ENCODE results near the gene ATP5PF.
"Not testable (repeated sequence)": the region's sequence is repeated elsewhere in the genome, so short reads cannot be mapped to it uniquely, and the experiment has no call there.

ATP5PF gene, protein sequence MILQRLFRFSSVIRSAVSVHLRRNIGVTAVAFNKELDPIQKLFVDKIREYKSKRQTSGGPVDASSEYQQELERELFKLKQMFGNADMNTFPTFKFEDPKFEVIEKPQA

GRCh38 chr21:25734904-25735645, at the start of gene ATP5PF, which contains the start of gene GABPA:
ATP5PF (minus strand) TSS chr21:25734904; CDS start chr21:25729794, 5,110 bp downstream.
GABPA (plus strand) TSS chr21:25734972; CDS start chr21:25741599, 6,627 bp downstream.
- peak; percentile 96 for DNase-seq (ENCODE audit: low read depth in 2 of 2)

- DNase-seq (ENCODE audit: low read depth in 2 of 2): not testable (repeated sequence)
Observed at GRCh38 chr21:25778126-25778875, 43.6 kb upstream of the ATP5PF start.

DNA sequence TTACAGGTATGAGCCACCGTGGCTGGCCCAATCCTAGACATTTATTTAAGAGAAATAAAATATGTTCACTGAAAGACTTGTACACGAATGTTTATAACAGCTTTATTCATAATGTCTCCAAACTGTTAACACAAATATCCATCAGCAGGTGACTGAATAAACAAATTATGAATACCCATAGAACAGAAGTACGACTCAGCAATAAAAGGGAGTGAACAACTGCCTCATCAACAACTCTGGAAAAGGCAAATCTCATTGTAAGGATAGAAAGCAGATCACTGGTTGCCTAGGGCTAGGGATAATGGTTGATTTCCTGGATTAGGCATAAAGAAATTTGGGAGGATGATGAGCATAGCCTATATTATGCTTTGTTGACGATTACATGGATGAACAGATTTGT, 41.7 kb upstream of the ATP5PF start:
- no peak for DNase-seq (ENCODE audit: low read depth in 2 of 2)

- DNase-seq (ENCODE audit: low read depth in 2 of 2): no peak
Observed at GRCh38 chr21:25772686-25773085, 38.0 kb upstream of the ATP5PF start.

- DNase-seq (ENCODE audit: low read depth in 2 of 2): no peak
Observed at GRCh38 chr21:25767921-25768320, 33.2 kb upstream of the ATP5PF start.

DNA sequence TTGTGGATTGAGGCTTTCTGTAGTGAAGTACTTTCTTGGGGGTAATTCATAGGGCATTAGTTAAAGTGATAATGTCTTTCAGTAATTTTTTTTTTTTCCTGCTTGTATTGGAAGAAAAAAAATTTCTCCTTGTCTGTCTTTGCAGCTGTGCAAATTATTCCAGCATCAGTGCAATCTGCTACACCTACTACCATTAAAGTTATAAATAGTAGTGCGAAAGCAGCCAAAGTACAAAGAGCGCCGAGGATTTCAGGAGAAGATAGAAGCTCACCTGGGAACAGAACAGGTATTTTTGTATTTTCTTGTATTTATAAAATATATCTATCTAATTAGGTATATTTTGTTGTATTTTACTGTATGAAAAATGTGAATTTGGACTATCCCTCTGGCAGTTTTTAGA, 29.4 kb upstream of the ATP5PF start:
- DNase-seq (ENCODE audit: low read depth in 2 of 2): no peak

GRCh38 chr21:25760677-25761076, 26.0 kb upstream of the ATP5PF start:
- no peak for DNase-seq (ENCODE audit: low read depth in 2 of 2)

DNA sequence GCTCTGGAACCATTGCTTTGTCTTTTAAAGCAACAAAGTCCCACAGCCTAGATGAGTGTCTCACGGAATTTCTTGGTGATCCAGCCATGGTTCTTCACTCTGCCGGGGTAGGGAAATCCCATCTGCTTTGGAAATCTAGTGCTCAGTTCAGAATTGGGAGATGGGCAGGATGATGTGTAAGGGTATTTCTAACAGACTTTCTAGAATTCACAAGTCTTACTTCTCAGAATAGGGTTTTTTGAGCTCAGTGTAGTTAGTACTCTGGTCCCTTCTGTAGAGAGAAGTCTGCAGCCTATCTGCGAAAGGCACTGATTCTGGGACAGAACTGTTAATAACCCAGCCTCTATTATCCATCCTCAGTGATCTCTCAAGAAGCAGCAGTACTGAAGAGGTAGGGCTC, 25.4 kb upstream of the ATP5PF start:
- DNase-seq (ENCODE audit: low read depth in 2 of 2): no peak

DNA sequence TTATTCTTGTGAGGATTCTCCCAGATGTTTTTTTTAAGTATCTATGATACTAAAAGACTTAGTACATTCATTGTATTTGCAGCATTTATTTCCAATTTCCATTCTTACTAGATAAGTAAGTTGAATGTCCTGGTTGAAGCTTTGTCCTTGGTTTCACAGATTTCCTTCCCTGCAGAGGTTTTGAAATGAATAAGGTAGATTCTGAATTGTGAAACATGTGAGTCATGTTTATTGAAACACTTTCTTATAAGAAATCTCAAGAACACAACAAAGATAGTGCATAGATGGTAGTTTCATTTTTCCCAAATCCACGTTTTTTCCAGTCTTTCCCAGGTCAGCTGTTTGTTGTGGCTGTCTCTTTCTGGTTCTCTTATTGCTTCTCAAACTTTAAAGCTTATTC, 24.9 kb upstream of the ATP5PF start:
- no peak for DNase-seq (ENCODE audit: low read depth in 2 of 2)

DNA sequence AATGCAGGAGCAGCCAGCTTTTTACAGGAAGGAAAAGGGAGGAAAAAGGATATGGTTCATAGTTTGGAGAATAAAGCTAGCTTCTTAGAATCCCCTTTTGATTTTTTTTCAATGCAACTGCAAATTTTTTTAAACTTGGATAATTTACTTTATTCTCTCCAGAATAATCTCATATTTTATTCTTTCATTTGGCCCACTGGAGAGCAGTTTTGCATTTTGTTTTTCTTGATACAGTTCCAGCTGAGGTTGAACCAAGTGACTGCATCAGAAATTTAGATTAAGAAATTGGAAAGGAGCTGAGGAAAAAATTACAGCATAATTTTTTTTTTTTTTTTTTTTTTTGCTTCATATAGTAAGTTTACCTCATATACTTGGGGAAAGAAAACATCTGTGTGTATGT, 22.8 kb upstream of the ATP5PF start:
- no peak for DNase-seq (ENCODE audit: low read depth in 2 of 2)

DNA sequence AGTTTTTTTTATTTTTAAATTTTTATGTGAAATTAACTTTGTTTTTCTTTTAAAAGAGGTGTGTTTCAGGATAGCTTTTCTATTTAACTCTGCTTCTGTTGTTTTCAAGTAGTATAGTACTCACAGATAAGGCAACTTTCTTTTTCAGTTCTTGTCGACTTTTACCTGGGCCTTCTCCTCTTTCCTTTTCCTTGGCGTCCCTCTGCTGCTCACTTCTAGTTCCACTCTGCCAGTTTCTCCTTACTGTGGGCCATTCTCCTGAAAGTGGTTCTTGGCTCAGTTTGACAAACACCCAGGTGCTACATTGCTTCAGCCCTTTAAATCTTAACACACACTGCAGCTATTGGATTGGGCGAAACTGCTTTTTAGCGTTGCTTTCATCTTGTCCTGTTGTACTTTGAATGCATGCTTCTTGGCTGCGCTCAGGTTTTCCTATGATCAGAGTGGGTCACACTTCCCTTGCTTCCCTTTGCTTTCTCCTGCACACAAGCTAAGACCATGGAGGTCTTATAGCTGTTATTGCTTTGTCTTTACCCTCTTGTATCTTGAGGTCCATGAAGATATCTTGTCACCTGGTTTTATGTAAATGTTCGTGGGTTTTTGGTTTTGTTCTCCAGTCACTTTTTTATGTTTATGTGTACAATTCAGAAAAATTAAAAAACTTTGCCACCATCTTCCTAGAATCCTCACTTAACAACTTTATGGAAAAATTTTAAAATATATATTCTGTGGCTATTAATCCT, 21.7 kb upstream of the ATP5PF start:
- no peak for DNase-seq (ENCODE audit: low read depth in 2 of 2)

DNA sequence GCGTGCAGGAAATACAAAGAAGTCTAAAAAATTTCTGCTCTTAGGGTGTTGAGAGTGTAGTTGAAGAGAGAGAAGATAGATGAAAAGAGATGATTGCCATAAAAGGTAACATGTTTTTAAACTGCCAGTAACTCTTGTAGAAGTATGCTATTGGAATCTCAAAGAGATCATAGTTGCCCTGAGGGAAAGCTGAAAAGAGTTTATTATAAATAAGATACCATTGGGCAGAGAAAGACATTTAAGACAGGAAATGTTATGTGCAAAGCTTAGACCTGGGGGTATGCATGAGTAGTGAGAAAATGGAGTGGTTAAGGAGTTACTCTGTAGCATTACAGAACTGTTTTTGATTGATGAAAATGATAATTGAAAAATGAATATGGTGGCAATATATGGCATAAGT, 17.7 kb upstream of the ATP5PF start:
- DNase-seq (ENCODE audit: low read depth in 2 of 2): no peak

DNA sequence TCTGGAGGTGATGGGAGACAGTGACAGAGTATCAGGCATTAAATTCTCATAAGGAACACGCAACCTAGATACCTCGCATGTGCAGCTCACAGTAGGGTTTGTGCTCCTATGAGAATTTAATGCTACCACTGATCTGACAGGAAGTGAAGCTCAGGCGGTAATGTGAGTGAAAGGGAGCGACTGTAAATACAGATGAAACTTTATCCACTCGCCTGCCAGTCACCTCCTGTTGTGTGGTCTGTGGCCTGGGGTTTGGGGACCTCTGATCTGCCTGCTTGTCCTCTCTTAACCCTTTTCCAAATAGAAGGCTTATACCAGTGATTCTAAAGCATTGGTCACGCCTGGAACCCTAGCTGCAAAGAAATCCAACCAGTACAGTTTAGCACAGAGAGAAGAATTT, 15.4 kb upstream of the ATP5PF start:
- DNase-seq (ENCODE audit: low read depth in 2 of 2): no peak

DNA sequence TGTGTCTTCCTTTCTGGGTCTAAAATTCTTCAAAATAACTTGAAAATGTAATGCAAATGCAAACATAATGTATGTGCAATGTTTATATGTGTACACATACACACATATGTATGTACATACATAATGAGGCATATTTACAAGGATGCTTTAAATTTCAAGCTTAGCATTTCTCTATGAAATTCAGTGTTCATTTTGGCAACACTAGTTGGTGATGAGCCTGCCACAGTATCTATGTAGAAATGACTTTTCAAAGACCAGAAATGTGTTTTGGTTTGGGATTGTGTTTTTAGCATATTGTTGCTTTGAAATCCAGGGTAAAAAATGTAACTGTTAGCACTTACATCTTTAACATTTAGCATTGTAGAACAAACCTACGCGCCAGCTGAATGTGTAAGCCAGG, 10.2 kb upstream of the ATP5PF start:
- no peak for DNase-seq (ENCODE audit: low read depth in 2 of 2)

DNA sequence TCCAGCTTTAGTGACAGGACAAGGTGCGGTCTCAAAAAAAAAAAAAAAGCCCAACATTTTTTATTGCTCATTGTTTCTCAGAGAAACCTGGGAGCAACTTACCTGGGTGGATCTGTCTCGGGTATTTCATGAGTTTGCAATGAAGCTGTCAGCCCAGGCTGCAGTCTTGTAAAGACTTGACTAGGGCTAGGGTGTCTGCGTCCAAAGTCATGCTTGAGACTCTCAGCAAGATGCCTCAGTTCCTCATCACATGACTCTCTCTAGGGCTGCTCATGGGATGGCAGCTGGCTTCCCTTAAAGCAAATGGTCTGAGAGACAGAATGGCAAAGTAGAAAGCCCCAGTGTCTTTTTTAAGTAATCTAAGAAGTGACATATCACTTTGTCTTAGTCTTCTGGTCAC, 8.2 kb upstream of the ATP5PF start:
- DNase-seq (ENCODE audit: low read depth in 2 of 2): no peak

DNA sequence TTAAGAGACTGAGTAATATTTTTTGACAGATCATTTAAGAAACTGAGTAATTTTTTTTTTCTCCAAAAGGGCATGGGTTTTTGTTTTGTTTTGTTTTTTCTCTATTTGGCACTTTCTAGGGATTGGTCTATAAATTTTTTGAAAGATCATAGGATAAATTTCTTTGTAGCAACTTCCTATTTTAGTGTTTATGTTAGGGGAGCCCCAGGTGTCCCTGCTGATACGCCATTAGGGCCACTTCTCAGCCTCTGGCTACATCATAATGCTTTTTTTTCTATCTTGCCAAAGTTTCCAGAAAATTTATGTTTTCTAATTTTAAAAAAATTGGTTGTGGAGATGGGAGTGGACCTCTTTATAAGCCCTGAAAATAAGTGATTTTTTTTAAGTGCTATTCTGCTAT, 2.7 kb upstream of the ATP5PF start:
- no peak for DNase-seq (ENCODE audit: low read depth in 2 of 2)

DNA sequence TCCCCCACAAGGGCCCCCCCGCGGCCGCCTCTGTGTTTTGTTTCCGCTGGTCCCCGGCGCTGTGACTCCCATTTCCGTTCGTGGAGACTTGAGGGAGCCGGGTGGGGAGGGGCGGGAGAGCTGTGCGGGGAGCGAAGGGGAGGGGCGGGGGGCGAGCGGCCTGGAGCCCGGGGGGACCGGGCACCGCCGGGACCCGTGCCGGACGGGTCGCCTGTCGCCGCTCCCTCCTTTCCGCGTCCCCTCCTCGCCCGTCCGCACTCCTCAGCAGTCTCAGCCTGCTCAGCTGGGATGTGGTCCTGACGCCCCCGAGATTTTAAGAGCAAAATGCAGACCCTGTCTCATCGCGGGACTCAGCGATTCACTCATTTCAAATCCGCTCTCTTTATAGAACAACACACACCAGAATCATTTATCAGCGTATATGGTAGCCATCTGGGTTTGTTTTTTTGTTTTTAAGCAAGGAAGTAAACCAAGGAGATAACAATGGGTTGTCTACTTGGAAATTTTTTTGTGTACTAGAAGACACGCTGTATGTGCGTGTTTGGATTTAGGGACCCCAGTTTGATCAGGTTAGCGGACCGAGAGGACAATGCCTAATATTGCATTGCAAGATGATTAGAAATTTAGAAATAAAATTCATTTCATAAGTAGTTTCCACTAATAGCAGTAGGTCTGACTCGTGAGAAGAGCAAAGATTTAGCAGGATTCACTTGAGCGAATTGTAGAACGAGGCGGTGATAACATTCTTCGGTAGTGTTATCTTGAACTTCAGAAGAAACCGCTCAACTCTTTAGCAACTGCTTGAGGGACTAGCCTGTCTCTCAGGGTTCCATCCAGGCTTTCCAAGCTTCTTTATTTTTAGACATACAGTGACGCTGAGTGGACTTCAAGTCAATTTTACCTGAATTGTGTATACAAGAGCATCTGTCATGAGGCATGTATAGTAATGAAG, 1.2 kb upstream of the ATP5PF start:
- peak in 1 of 2 donors; percentile 54 for DNase-seq (ENCODE audit: low read depth in 2 of 2)

- DNase-seq (ENCODE audit: low read depth in 2 of 2): no peak
Observed at GRCh38 chr21:25734654-25734903, 125 bp downstream of the ATP5PF start.

- DNase-seq (ENCODE audit: low read depth in 2 of 2): peak in 1 of 2 donors; percentile 5
Observed at GRCh38 chr21:25733859-25734653, 648 bp downstream of the ATP5PF start.

DNA sequence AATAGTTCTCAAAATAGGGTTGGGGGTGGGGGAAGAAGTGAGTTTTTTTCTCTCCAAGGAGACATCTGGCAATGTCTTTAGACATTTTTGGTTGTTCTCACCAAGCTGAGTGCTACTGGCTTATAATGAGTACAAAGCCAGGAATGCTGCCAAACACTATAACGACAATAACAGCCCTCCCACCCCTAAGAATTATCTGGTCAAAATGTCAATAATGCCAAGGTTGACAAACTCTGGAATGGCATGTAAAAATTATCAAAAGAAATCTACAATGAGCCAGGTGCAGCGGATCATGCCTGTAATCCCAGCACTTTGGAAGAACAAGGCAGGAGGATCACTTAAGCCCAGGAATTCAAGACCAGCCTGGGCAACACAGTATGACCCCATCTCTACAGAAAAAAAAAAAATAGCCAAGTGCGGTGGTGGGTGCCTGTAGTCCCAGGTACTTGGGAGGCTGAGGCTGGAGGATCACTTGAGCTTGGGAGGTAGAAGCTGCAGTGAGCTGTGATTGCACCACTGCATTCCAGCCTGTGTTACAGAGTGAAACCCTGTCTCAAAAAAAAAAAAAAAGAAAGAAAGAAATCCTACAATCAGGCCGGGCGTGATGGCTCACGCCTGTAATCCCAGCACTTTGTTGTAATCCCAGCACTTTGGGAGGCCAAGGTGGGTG, 2.5 kb downstream of the ATP5PF start:
- no peak for DNase-seq (ENCODE audit: low read depth in 2 of 2)

Data from stimulated activated CD8-positive, alpha-beta memory T cell treated with anti-CD3 and anti-CD28 coated beads, Interleukin-7, amount 100 ng/mL, for 1 hour (primary cell).